Left lung (tissue), 10 donors: Measurements from ENCODE around the gene ENGASE. TPM values are rescaled to one million over a fixed set of nuclear protein-coding genes. Genes with fewer than 3 reads are reported as not detected.

Experiments used
- ATAC-seq: fragments of 200-7000 bp; cut with Tn5 transposase; one replicate; pipeline ENCODE4 v1.9.1; 2020; ENCODE audit warnings: moderate library complexity
- DNase-seq, 4 donors: peaks; one replicate each; pipeline ENCODE4 v3.0.0-alpha.2; 2013 to 2020
- H3K27ac ChIP-seq, 2 donors: fragments of 200-600 bp; sonication (generic) in 1 of 2; one replicate each; pipeline versions ENCODE4 v1.5.0 to v1.8.0; 2020 to 2021
- H3K27me3 ChIP-seq, 2 donors: fragments of 200-600 bp; sonication (generic) in 1 of 2; one replicate each; pipeline versions ENCODE4 v1.5.0 to v1.8.0; 2020 to 2021
- H3K36me3 ChIP-seq, 2 donors: fragments of 200-600 bp; sonication (generic) in 1 of 2; one replicate each; pipeline versions ENCODE4 v1.5.0 to v1.8.0; 2020 to 2021
- H3K4me1 ChIP-seq, 2 donors: fragments of 200-600 bp; one replicate each; pipeline ENCODE4 v1.8.0; 2021
- H3K4me3 ChIP-seq, 2 donors: fragments of 200-600 bp; sonication (generic) in 1 of 2; one replicate each; pipeline versions ENCODE4 v1.5.0 to v1.8.0; 2020 to 2021; ENCODE audit warnings: mild to moderate bottlenecking in 1 of 2
- H3K9me3 ChIP-seq, 2 donors: fragments of 200-600 bp; sonication (generic) in 1 of 2; one replicate each; pipeline versions ENCODE4 v1.5.0 to v1.8.0; 2020 to 2021
- CTCF ChIP-seq, 2 donors: fragments of 200-600 bp; sonication (generic) in 1 of 2; IDR thresholded peaks; one replicate each; pipeline versions ENCODE4 v1.5.0 to v1.8.0; 2021; ENCODE audit warnings: antibody characterized with exemption in 2 of 2
- intact Hi-C, 2 donors: fragments of 100-400 bp; cut with DNase I; formaldehyde crosslinking; loops; one replicate each; pipeline versions ENCODE4 v1.11.2 to v1.14.2; 2022
- polyA plus RNA-seq, 6 donors: library from polyadenylated mRNA; unstranded; fragments of 120-200 nt; gene quantifications; one replicate each; pipeline ENCODE4 v1.2.1, GENCODE V29; 2013; ENCODE audit not compliant: insufficient read length in 6 of 6
- total RNA-seq, 2 donors: library from RNA; stranded (reverse); fragmentation: NEBNext Ultra II Directional; extraction: Animal tissue kit (Norgen Biotek cat#: 25700); gene quantifications; one replicate each; pipeline ENCODE4 v1.2.1, GENCODE V29; 2021
- donor health status: DM: no; HTN: yes; CAD: no.
- donor health status: DM: no; HTN: no; CAD: no.

The ENGASE gene
- total and polyA plus RNA-seq, 8 donors: 25.1 to 50.2 (median 35.2) TPM

- H3K36me3 ChIP-seq: peaks cover 0 to 57% of the 10 kb centered on the region in 2 donors
- H3K9me3 ChIP-seq: no peaks in the 10 kb centered on the region
- intact Hi-C loops: loop anchor here in 1 of 2 donors (5.0 kb wide), 1 partner anchor 305 kb away; no protein-coding TSS in a partner anchor
Observed at GRCh38 chr17:79086609-79087427, 12.2 kb downstream of the ENGASE start.

GRCh38 chr17:79087428-79088143 lies 13.0 kb downstream of the ENGASE start:
- ATAC-seq: peak; percentile 85
- peak; percentile 36 to 90 (median 65) for DNase-seq
- TF ChIP-seq CTCF (IDR thresholded peaks at IDR 0.05): peak; percentile 85 to 92
- H3K4me1 ChIP-seq: peaks cover 0 to 4% of the 10 kb centered on the region in 2 donors
- intact Hi-C loops: loop anchor here in 1 of 2 donors (5.0 kb wide), 1 partner anchor 305 kb away; no protein-coding TSS in a partner anchor
- peaks cover 4 to 27% of the 10 kb centered on the region in 2 donors for H3K27me3 ChIP-seq
- no peak overlapping the region for H3K27ac ChIP-seq
- no peaks in the 10 kb centered on the region for H3K9me3 ChIP-seq
- peaks cover 0 to 49% of the 10 kb centered on the region in 2 donors for H3K36me3 ChIP-seq
- H3K4me3 ChIP-seq: no peak overlapping the region

More at GRCh38 chr17:79086609-79087427, 12.2 kb downstream of the ENGASE start:
- no peak for ATAC-seq
- peak in 1 of 4 donors; percentile 65 for DNase-seq
- peaks cover 0 to 5% of the 10 kb centered on the region in 2 donors for H3K4me1 ChIP-seq
- no peak overlapping the region for H3K27ac ChIP-seq
- no peak for TF ChIP-seq CTCF (IDR thresholded peaks at IDR 0.05)
- no peak overlapping the region for H3K4me3 ChIP-seq
- peaks cover 0 to 19% of the 10 kb centered on the region in 2 donors for H3K27me3 ChIP-seq

GRCh38 chr17:79088247-79088996 lies 13.8 kb downstream of the ENGASE start:
- H3K9me3 ChIP-seq: no peaks in the 10 kb centered on the region

GRCh38 chr17:79088997-79089328 lies 14.3 kb downstream of the ENGASE start:
- H3K36me3 ChIP-seq: peaks cover 0 to 35% of the 10 kb centered on the region in 2 donors
- no peaks in the 10 kb centered on the region for H3K9me3 ChIP-seq
- no peak overlapping the region for H3K4me3 ChIP-seq
- no peak overlapping the region for H3K27ac ChIP-seq
- intact Hi-C loops: loop anchor here in 1 of 2 donors (5.0 kb wide), 1 partner anchor 303 kb away; no protein-coding TSS in a partner anchor
- ATAC-seq: no peak
- TF ChIP-seq CTCF (IDR thresholded peaks at IDR 0.05): no peak
- H3K4me1 ChIP-seq: no peaks in the 10 kb centered on the region
- peaks cover 9 to 40% of the 10 kb centered on the region in 2 donors for H3K27me3 ChIP-seq
- no peak for DNase-seq

More at GRCh38 chr17:79088247-79088996, 13.8 kb downstream of the ENGASE start:
- TF ChIP-seq CTCF (IDR thresholded peaks at IDR 0.05): no peak
- Histone ChIP-seq H3K27ac (no peak overlapping the region), H3K36me3 (peaks cover 0 to 41% of the 10 kb centered on the region in 2 donors), H3K4me1 (no peaks in the 10 kb centered on the region), H3K4me3 (no peak overlapping the region), H3K27me3 (peaks cover 9 to 35% of the 10 kb centered on the region in 2 donors)
- DNase-seq (peak in 1 of 4 donors; percentile 51), ATAC-seq (no peak)
- intact Hi-C loops: loop anchor here in 1 of 2 donors (5.0 kb wide), 1 partner anchor 304 kb away; no protein-coding TSS in a partner anchor
